ENCODE measurements around the gene ZBTB7B. TPM values are rescaled to one million over a fixed set of nuclear protein-coding genes. Genes with fewer than 3 reads are reported as not detected.
A peak's percentile ranks its signal among the peaks of the same experiment; 100 is the strongest.

The ZBTB7B gene
- total RNA-seq, 1 experiment from 2014 or later: 8.3 TPM

GRCh38 chr1:155037851-155038441 is 35.3 kb downstream of the ZBTB7B start:
- DNase-seq (ENCODE audit: low spot score): no peak

- DNase-seq (ENCODE audit: low spot score): no peak
These were observed 36.2 kb downstream of the ZBTB7B start for GRCh38 chr1:155038602-155039307.

- DNase-seq (ENCODE audit: low spot score): no peak
These were observed 36.7 kb downstream of the ZBTB7B start for GRCh38 chr1:155039308-155039669.

DNA sequence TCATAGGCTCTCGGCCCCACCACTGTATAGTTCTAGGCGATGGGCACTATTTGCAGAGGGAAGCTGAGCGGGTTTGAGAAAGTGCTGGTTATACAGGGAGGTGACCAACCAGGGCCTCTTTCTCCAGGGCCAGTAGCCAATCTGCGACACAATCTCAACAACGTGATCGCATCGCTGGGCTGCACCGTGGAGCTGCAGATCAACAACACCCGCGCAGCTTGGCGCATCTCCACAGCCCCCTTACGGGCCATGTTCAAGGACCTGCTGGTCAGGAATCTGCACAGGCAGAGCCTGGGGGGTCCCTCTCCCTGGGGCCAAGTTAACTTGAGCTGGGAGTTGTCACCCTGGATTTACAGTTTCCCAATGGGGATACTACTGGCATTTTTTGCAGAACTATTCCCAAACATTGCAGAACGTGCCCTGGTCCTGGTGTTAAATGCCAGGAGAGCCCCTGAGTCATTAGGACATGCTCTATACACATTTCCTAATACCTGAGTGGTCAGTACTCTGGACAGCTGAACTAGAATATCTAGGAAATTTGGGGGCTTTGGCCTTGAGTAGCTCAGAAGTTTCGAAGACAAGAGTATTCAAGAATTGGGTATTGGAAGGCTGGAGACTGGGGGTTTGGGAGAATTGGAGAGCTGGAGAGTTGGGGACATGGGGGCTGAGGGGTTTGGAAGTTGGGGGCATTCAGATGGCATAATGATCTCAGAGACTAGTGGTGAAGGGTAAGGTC is 37.9 kb downstream of the ZBTB7B start:
- no peak for DNase-seq (ENCODE audit: low spot score)

DNA sequence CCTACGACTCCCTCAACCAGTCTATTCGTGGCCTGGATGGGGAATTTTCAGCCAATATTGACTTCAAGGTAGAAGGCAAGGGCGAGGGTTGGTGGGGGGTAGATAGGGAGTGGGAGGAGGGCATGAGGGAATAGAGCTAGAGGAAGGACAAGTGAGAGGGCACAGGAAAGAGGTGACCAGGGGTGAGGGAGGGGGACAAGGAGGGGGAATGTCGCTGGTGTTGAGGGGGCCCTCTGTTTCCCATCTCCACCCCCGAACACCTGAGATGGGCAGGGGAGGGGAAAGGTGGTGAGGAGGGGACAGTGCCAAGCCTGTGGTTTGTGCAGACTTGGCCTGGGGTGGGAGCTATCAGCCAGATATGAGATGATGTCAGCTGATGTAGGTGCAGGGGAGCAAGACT is 40.2 kb downstream of the ZBTB7B start:
- no peak for DNase-seq (ENCODE audit: low spot score)

DNA sequence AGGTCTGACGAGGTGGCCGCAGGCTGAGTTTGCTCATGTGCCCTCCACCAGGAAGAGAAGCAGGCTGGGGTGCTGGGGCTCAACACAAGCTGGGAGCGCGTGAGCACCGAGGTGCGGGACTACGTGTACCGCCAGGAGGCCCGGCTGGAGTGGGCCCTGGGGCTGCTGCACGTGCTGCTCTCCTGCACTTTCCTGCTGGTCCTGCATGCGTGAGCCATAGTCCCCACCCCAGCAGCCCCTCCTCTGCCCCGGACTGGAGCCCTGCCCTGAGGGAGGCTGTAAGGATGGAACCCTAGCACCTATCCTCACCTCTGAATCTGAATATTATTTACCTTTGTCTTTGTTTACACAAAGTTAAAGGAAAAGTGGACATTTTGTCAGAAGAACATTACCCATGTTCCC is 40.7 kb downstream of the ZBTB7B start:
- no peak for DNase-seq (ENCODE audit: low spot score)

DNA sequence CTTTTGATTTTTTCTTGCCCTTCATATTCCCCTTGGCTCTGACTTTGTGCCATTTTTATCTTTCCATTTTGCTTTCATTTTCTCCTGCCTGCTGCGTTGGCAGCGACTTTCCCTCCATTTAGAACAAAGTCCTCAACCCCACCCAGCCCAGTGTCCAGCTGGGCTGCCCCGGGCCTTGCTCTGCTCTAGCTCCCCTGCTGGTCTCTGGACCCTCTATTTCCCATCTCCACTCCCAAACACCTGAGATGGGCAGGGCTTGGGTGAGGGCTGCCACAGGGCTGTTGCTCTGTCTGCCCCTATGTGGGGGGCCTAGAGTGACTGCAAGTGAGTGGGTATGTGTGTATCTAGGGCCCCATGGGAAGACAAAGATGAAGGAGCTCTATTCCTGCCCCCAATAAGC is 41.2 kb downstream of the ZBTB7B start:
- no peak for DNase-seq (ENCODE audit: low spot score)

GRCh38 chr1:155044365-155044764 is 41.8 kb downstream of the ZBTB7B start:
- DNase-seq (ENCODE audit: low spot score): no peak

DNA sequence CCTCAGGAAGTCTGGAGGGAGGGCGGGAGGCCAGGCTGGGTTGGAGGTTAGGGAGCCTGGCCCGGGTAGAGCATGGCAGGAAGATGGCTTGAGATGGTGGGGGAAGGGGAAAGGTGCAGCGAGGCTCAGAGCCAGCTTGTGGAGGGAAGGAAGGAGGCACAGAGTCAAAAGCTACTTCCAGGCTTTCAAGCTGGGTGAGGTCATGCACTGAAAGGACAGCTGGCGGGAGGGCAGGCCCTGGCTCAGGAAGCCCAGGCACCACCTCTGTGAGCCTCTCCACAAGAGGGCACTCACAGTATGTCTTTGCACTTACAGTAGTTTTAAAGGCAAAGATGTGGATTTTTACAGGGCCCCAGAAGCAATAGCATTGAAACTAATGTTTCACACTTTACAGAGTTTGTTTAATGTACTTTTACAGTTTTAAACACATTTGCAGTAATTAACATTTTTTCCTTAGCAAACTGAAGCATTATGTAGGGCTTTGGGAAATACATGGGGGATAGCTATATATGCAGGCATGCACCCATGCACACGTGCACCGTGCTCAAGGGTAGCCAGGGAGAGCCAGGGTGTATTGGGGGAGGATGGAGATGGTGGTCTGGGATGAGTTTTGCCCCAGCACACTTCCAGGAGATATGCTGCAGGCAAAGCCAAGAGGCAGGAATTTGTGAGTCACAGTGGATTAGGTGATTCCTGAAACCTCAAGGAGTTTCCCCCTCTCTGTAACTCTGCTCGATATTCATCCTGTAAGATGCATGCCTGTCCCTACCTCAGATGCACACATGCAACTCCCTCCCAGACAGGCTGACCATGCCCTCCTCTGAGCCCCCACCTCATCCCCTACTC is 42.4 kb downstream of the ZBTB7B start:
- peak; percentile 84 for DNase-seq (ENCODE audit: low spot score)

DNA sequence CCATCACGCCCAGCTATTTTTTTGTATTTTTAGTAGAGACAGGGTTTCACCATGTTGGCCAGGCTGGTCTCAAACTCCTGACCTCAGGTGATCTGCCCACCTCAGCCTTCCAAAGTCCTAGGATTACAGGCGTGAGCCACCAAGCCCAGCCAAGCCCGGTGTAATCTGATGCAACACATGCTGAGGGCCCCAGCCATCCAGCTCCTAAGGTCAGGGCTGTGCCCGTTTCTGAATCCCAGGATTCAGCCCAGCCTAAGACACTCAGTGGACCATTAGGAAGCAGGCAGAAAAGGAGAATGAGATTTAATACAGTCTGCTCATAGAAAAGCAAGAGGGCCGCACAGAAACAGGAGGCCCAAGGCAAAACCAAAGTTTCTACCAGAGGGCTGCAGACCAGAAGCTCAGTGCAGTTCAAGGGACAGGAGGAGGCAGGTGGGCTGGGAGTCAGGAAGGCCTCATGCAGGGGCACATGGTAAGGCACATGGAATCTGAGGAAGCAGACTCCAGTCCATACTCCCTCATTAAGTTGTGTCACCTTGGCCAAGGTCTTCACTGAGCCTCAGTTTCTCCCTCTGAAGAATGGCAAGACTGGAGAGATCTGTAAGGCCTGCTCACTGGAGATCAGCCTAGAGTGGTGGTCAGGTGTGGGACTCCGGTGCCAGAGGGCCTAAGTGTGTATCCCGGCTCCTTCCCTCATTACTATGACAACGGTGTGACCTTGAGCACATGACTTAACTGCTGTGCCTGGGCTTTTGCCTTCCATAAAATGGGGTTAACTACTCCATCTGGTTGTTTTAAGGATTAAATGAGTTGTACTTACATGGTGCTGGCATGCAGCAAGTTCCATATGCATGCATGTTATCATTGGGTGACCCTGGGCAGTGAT is 46.1 kb downstream of the ZBTB7B start:
- no peak for DNase-seq (ENCODE audit: low spot score)

DNA sequence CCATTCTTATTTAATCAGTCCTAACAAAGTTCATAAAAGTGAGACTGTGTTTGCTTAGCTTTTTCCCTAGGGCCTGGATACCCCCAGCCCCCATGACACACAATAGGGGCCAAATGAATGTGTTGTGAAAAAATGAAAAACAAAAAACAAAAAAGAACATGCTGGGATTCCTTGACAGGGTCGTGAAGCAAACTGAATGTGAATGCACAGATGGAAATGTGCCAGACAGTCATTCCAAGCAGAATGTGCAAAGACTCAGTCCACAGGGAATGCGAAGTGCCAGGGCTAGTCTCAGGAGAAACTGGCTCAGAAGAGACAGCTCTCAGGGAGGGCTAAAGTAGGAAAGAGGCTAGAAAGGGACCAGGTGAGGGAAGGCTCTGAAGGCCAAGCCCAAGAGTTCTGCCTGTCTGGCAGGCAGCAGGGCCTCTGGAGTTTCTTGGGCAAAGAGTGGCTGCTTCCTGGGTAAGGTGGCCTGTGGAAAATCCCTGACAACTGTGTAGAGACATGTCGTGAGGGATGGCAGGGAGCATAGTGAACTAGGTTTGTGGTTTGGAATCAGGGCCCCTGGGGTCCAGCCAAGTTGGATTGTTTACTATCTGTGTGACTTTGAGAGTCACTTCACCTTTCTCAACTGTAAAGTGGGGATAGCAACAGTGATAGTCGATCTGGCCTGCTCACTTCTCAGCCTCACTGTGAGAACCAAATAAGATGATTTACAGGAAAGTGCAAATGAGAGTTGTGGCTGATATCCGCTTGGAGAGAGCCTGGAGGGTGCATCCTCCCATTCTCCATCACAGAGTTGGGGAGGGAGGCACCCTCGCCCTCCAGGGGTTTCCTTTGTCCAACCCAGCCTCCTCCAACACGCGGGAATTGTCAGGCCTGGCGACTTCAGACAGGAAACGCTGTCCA is 47.3 kb downstream of the ZBTB7B start:
- DNase-seq (ENCODE audit: low spot score): no peak

DNA sequence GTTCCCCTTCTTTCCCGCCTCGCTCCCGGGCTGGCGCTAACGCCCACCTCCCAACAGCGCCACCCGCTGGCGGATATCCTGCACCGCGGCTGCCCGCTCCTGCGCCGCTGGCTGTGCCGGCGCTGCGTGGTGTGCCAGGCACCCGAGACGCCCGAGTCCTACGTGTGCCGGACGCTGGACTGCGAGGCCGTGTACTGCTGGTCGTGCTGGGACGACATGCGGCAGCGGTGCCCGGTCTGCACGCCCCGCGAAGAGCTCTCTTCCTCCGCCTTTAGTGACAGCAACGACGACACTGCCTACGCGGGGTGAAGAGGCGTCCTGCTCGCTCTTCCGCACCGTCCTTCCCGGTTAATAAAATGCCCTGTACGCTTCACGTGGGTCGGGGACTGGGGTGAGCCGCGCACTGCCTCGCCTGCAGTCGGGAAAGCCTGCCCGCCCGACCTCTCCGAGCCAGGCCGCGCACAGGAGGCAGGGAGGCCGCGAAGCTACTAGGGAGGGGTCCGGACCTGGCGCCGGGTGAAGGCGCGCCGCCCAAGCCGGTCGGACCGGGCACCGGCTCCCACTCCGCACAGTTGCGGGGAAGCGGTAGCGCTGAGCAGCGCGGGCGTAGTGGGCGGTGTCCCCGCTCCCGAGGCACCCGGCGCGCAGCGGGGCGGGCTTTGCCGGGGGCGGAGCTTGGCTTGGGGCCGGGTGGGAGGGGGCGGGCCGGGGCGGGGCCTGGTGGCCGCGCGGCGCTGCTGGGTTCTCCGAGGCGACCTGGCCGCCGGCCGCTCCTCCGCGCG is 48.1 kb downstream of the ZBTB7B start, which contains the start of gene ADAM15:
TSS of gene ADAM15 (plus strand) at position 757 of the 782 bp plus-strand sequence. CDS start 71 bp downstream, outside the sequence.
- peak; percentile 66 for DNase-seq (ENCODE audit: low spot score)

GRCh38 chr1:155051342-155051776 is 48.8 kb downstream of the ZBTB7B start:
- DNase-seq (ENCODE audit: low spot score): no peak

DNA sequence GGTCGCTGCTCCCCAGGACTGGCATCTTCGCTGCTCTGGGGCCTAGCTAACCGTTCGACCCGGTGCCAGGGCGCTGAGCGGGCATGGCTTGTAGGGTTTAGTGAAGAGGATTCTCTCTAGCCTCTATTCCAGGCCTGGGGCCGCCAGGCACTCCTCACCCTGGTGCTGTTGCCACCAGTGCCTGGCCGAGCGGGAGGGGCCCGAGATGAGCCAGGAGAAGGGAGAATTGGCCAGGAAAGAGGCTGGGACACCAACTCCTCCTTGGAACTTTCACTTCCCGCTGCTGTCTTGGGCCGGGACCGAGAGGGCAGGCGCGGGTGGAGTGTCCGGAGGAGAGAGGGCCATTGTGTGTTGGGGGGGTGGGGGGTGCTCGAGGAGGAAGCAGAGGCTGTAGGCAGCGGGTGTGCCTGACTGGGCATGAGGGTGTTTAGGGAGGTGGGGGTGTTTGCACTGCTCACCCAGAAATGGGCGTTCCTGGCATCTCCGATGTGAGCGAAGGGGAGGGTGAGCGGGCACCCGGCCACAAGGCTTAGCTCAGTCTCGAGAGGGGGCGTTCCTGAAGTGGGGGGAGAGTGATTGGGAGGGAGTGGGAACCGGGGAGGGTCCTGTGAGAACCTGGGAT is 49.3 kb downstream of the ZBTB7B start:
- DNase-seq (ENCODE audit: low spot score): no peak

- no peak for DNase-seq (ENCODE audit: low spot score)
These were observed 50.1 kb downstream of the ZBTB7B start for GRCh38 chr1:155052439-155053395.

DNA sequence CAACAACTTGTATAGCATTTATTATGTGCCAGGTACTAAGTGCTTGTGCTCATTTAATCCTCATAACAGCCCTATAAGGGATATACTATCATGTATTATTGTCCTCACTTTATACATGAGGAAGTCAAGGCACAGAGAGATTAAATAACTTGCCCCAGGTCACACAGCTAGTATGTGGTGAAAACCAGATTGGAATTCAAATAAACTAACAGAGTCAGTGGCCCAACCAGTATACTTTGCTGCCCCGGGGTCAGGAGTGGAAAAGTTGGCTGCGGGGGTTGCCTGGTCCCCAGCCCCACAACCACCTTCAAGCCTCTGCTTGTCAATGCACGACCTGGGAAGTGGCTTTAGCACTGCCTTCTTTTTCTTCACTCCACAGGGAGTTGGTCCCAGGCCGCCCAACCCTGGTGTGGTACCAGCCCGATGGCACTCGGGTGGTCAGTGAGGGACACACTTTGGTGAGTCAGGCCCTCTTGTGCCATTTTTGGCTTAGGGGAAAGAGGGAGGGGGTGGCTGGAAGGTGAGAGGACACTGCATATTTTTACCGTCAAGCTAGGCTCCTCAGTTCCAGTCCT is 51.0 kb downstream of the ZBTB7B start:
- DNase-seq (ENCODE audit: low spot score): no peak

- no peak for DNase-seq (ENCODE audit: low spot score)
These were observed 54.5 kb downstream of the ZBTB7B start for GRCh38 chr1:155057104-155057503.
